Lower lobe of right lung (tissue), 2 donors: ENCODE measurements around the gene KLHL2. TPM values are rescaled to one million over a fixed set of nuclear protein-coding genes. Genes with fewer than 3 reads are reported as not detected.
"Not testable (repeated sequence)": the region's sequence is repeated elsewhere in the genome, so short reads cannot be mapped to it uniquely, and the experiment has no call there.

Source experiments
- ATAC-seq, 2 donors: fragments of 200-7000 bp; cut with Tn5 transposase; one replicate each; pipeline ENCODE4 v1.9.1; 2020 to 2022; ENCODE audit warnings: mild to moderate bottlenecking in 2 of 2, moderate library complexity in 2 of 2
- DNase-seq: peaks from one replicate; pipeline ENCODE4 v3.0.0-alpha.2; 2020
- H3K27ac ChIP-seq: fragments of 200-600 bp; one replicate; pipeline ENCODE4 v1.8.0; 2022
- H3K27me3 ChIP-seq: fragments of 200-600 bp; one replicate; pipeline ENCODE4 v1.8.0; 2022; ENCODE audit warnings: low read depth
- H3K36me3 ChIP-seq: fragments of 200-600 bp; one replicate; pipeline ENCODE4 v1.8.0; 2022; ENCODE audit warnings: mild to moderate bottlenecking
- H3K4me1 ChIP-seq: fragments of 200-600 bp; one replicate; pipeline ENCODE4 v1.8.0; 2022
- H3K4me3 ChIP-seq: fragments of 200-600 bp; one replicate; pipeline ENCODE4 v1.8.0; 2022; ENCODE audit warnings: mild to moderate bottlenecking
- H3K9me3 ChIP-seq: fragments of 200-600 bp; one replicate; pipeline ENCODE4 v1.8.0; 2022
- intact Hi-C: fragments of 100-400 bp; cut with DNase I; formaldehyde crosslinking; loops from one replicate; pipeline ENCODE4 v1.11.0; 2022
- long read RNA-seq: library from polyadenylated mRNA; unstranded; transcript quantifications from one replicate; pipeline ENCODE4 v2.0.0, GENCODE V29; 2021
- total RNA-seq: library from RNA; stranded (reverse); fragmentation: NEBNext Ultra II Directional; extraction: Animal tissue kit (Norgen Biotek cat#: 25700); gene quantifications from one replicate; pipeline ENCODE4 v1.2.1, GENCODE V29; 2021
- TF ChIP-seq, protein P1 (sequence below): fragments of 200-600 bp; IDR thresholded peaks from one replicate; pipeline ENCODE4 v1.8.0; 2022; ENCODE audit warnings: antibody characterized with exemption, mild to moderate bottlenecking
- donor health status: DM: no; HTN: yes; CAD: no; lungs with severe emphysema.

Gene KLHL2, protein sequence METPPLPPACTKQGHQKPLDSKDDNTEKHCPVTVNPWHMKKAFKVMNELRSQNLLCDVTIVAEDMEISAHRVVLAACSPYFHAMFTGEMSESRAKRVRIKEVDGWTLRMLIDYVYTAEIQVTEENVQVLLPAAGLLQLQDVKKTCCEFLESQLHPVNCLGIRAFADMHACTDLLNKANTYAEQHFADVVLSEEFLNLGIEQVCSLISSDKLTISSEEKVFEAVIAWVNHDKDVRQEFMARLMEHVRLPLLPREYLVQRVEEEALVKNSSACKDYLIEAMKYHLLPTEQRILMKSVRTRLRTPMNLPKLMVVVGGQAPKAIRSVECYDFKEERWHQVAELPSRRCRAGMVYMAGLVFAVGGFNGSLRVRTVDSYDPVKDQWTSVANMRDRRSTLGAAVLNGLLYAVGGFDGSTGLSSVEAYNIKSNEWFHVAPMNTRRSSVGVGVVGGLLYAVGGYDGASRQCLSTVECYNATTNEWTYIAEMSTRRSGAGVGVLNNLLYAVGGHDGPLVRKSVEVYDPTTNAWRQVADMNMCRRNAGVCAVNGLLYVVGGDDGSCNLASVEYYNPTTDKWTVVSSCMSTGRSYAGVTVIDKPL
- 37.7 TPM for total RNA-seq
- long read RNA-seq, transcript KLHL2-201 (15 exons, 3,134 nt), result major isoform, 52 of 80 reads
- long read RNA-seq, partial matches to known transcripts, result 7 of 80 reads
- long read RNA-seq, other reads (novel, unspliced or antisense), result 21 of 80 reads

DNA sequence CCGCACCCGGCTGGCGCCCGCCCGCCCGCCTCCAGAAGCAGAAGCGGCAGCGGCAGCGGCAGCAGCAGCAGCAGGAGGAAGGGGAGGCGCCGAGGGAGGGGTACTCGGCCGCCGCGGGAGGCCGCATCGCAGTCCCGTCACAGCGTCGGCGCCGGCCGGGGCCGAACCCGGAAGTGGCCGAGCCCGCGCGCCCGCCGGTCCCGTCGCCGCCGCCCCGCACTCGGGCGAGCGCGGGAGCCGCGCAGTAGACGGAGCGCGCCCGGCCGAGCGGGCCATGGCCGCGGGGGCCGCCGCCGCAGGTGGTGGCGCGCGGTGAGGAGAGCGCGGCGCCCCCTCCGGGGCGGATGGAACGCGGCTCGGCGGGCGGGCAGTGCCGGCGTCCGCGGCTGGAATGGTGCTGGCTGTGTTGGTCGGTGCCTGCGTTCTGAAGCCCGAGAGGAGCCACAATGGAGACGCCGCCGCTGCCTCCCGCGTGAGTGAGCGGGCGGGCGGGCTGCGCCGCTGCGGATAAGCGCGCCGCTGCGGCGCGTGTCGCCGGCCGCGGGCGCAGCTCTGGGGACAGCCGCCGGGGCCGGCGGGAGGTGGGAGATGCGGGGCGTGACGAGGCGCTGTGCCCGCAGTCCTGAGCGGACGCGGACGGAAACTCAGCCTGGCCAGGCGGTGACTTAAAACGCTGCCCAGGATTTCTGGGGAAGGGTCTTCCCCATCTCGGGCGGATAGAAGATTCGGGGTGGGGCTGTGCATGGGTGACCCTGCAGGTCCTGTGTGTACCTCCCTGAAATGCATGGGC, at the start of gene KLHL2:
Gene KLHL2 (plus strand): TSS at position 131 of the 790 bp plus-strand sequence. CDS start 316 bp downstream, at position 447.
- DNase-seq (peak; percentile 93), ATAC-seq (peak; percentile 95 to 97)
- H3K27me3 ChIP-seq, result no peaks in the 10 kb centered on the region
- peak within 1 kb of the TSS; percentile 79 for H3K4me3 ChIP-seq
- TF ChIP-seq, protein P1, sequence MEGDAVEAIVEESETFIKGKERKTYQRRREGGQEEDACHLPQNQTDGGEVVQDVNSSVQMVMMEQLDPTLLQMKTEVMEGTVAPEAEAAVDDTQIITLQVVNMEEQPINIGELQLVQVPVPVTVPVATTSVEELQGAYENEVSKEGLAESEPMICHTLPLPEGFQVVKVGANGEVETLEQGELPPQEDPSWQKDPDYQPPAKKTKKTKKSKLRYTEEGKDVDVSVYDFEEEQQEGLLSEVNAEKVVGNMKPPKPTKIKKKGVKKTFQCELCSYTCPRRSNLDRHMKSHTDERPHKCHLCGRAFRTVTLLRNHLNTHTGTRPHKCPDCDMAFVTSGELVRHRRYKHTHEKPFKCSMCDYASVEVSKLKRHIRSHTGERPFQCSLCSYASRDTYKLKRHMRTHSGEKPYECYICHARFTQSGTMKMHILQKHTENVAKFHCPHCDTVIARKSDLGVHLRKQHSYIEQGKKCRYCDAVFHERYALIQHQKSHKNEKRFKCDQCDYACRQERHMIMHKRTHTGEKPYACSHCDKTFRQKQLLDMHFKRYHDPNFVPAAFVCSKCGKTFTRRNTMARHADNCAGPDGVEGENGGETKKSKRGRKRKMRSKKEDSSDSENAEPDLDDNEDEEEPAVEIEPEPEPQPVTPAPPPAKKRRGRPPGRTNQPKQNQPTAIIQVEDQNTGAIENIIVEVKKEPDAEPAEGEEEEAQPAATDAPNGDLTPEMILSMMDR, result no peak
- H3K9me3 ChIP-seq, result no peaks in the 10 kb centered on the region
- intact Hi-C loops, result no loop called here
- no peaks in the 10 kb centered on the region for H3K36me3 ChIP-seq
- peak within 1 kb of the TSS; percentile 93 for H3K27ac ChIP-seq
- H3K4me1 ChIP-seq, result peaks cover 35% of the 10 kb centered on the region

DNA sequence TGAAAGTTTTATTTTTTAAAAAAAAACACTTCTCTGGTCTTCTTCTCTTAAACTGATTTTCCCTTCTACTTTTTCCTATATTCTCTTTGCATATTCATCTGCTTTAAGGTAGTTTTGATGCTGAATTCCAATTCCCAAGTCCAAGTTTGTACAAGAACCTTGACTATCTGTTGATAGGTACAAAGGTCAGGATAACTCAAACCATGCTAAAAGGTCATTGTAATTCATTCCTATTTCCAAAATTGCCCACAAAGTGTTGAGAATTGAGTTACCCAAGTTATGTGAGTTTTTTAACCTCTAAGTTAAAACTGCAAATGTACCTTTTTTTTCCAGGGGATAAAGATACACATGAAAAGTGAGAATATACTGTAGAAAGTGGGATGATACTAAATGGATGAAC, 48.6 kb upstream of the KLHL2 start:
- TF ChIP-seq, protein P1, result no peak
- intact Hi-C loops, result no loop called here
- ATAC-seq (no peak), DNase-seq (no peak)
- no peaks in the 10 kb centered on the region for H3K9me3 ChIP-seq
- H3K27me3 ChIP-seq, result no peaks in the 10 kb centered on the region
- no peaks in the 10 kb centered on the region for H3K36me3 ChIP-seq
- H3K27ac ChIP-seq, result no peak overlapping the region
- no peak overlapping the region for H3K4me3 ChIP-seq
- H3K4me1 ChIP-seq, result no peaks in the 10 kb centered on the region

DNA sequence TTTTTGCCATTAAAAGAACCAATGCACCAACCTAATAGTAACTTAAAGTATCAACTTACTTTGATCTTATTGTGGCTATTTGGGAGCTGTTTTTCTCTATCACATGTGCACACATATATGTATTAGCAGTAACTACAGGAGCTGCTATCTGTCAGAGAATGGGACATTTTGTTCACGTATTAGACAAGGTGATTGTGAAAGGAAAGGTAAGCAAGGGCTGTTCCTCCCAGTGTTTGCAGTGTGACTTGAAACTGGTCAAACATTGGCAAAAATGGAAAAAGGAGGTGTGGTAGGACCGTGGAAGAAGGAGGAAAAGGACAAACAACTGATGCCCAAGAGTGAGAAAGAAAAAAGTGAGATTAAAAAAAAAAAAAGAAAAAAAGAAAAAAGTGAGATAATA, 43.1 kb upstream of the KLHL2 start:
- Histone ChIP-seq H3K9me3 (no peaks in the 10 kb centered on the region), H3K27me3 (no peaks in the 10 kb centered on the region), H3K4me1 (no peaks in the 10 kb centered on the region), H3K27ac (no peak overlapping the region), H3K36me3 (no peaks in the 10 kb centered on the region), H3K4me3 (no peak overlapping the region)
- TF ChIP-seq, protein P1, result no peak
- no peak for ATAC-seq
- DNase-seq, result no peak
- intact Hi-C loops, result no loop called here

DNA sequence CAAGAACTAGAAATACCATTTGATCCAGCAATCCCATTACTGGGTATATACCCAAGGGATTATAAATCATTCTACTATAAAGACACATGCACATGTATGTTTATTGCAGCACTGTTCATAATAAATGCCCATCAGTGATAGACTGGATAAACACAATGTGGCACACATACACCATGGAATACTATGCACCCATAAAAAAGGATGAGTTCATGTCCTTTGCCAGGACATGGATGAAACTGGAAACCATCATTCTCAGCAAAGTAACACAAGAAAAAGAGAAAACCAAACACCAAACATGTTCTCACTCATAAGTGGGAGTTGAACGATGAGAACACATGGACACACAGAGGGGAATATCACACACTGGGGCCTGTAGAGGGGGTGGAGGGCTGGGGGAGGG, 40.5 kb upstream of the KLHL2 start:
- intact Hi-C loops, H3K4me3 ChIP-seq, H3K36me3 ChIP-seq, H3K9me3 ChIP-seq, ATAC-seq, DNase-seq, H3K27ac ChIP-seq, H3K27me3 ChIP-seq, H3K4me1 ChIP-seq: not testable (repeated sequence)

DNA sequence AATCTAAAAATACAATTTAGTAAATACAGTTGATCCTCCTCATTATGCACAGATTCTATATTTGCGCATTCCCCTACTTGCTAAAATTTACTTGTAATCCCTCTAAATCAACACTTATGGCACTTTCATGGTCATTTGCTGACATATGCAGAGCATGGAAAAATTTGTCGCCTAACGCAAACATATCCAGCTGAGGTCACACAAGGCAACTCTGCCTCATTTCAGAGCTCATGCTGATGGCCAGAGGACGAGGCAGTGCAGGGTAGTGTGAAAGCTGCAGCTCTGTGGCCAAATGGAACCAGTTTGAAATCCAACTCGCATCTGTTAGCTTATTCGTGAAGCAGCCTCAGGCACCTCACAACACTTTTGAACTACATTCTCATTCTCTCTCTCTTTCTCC, 39.7 kb upstream of the KLHL2 start:
- H3K9me3 ChIP-seq, result no peaks in the 10 kb centered on the region
- H3K27me3 ChIP-seq, result no peaks in the 10 kb centered on the region
- no peak overlapping the region for H3K27ac ChIP-seq
- intact Hi-C loops, result no loop called here
- ATAC-seq (no peak), DNase-seq (no peak)
- no peak overlapping the region for H3K4me3 ChIP-seq
- TF ChIP-seq, protein P1, result no peak
- no peaks in the 10 kb centered on the region for H3K4me1 ChIP-seq
- H3K36me3 ChIP-seq, result no peaks in the 10 kb centered on the region
